Panc1 (cell line): ENCODE measurements around the gene TTLL5. TPM values are rescaled to one million over a fixed set of nuclear protein-coding genes. Genes with fewer than 3 reads are reported as not detected.

Experiments
- ATAC-seq: fragments of 200-7000 bp; cut with Tn5 transposase; 2 replicates; pipeline ENCODE4 v1.9.1; 2020; ENCODE audit warnings: mild to moderate bottlenecking, moderate library complexity
- BruUV-seq: library from RNA; stranded (reverse); fragments of 400-500 nt; replicated peaks from 2 replicates; lab custom pipeline; 2021; lab: Mats Ljungman, UMichigan
- CTCF ChIA-PET: fragments of 300-600 bp; sonication (Branson Sonifier 250); formaldehyde crosslinking; loops from one replicate; lab custom pipeline; 2022; ENCODE audit warnings: antibody characterized with exemption; lab: Charles Lee
- POLR2A ChIA-PET: fragments of 300-600 bp; sonication (Branson Sonifier 250); formaldehyde crosslinking; loops from one replicate; lab custom pipeline; 2022; ENCODE audit warnings: antibody characterized with exemption; lab: Charles Lee
- DNase-seq: peaks from one replicate; pipeline ENCODE4 v3.0.0-alpha.2; 2010; ENCODE audit warnings: low read depth, low spot score
- H3K27ac ChIP-seq: 2 replicates; pipeline ENCODE4 v1.5.1; 2011; ENCODE audit warnings: mild to moderate bottlenecking, low read length, inconsistent platforms
- H3K27me3 ChIP-seq: fragments of 200-500 bp; sonication (Bioruptor generic); 2 replicates; pipeline ENCODE4 v1.6.0; 2014; ENCODE audit warnings: low read length, inconsistent platforms; ENCODE audit not compliant: control insufficient read depth, insufficient read depth
- H3K36me3 ChIP-seq: fragments of 200-500 bp; sonication (Bioruptor generic); 2 replicates; pipeline ENCODE4 v1.5.1; 2014; ENCODE audit warnings: inconsistent platforms, mild to moderate bottlenecking, low read length, moderate library complexity; ENCODE audit not compliant: control insufficient read depth, insufficient read depth
- H3K4me1 ChIP-seq: 2 replicates; pipeline ENCODE4 v1.5.1; 2011; ENCODE audit warnings: inconsistent platforms, mild to moderate bottlenecking, low read length, moderate library complexity; ENCODE audit not compliant: control insufficient read depth, insufficient read depth
- H3K4me3 ChIP-seq, 2 experiments: 2 replicates each; pipeline ENCODE4 v1.5.1; 2011 to 2012; ENCODE audit warnings: low read depth in 2 of 2, low read length in 2 of 2, mild to moderate bottlenecking in 2 of 2, inconsistent platforms in 1 of 2, moderate library complexity in 1 of 2
- H3K9me3 ChIP-seq: fragments of 200-500 bp; sonication (Bioruptor generic); 2 replicates; pipeline ENCODE4 v1.5.1; 2014; ENCODE audit warnings: low read depth, mild to moderate bottlenecking, inconsistent platforms, low read length, moderate library complexity; ENCODE audit not compliant: control insufficient read depth, insufficient read depth
- POLR2AphosphoS5 ChIP-seq: IDR thresholded peaks from 2 replicates; pipeline ENCODE4 v1.6.1; 2012; ENCODE audit warnings: mild to moderate bottlenecking, low read depth, low read length, moderate library complexity
- REST ChIP-seq, 2 experiments: IDR thresholded peaks; 2 replicates each; pipeline ENCODE4 v1.6.1; 2011 to 2012; ENCODE audit warnings: low read depth in 2 of 2, control low read depth in 1 of 2, low read length in 1 of 2, mild to moderate bottlenecking in 1 of 2, moderate library complexity in 1 of 2; ENCODE audit not compliant: insufficient read depth in 1 of 2
- SIN3A ChIP-seq: IDR thresholded peaks from 2 replicates; pipeline ENCODE4 v1.6.1; 2012; ENCODE audit warnings: low read depth, mild to moderate bottlenecking, low read length, moderate library complexity, borderline replicate concordance; ENCODE audit not compliant: insufficient read depth
- TCF7L2 ChIP-seq: IDR thresholded peaks from 2 replicates; pipeline ENCODE4 v1.6.1; 2011; ENCODE audit warnings: mild to moderate bottlenecking, low read depth, low read length, inconsistent platforms
- in situ Hi-C: cut with HindIII; loops from 2 replicates; pipeline ENCODE4 v1.10.0; 2016; ENCODE audit warnings: low sequenced_read_pairs, low pct_unique_long_range_greater_than_20kb
- intact Hi-C: fragments of 100-400 bp; cut with micrococcal nuclease; formaldehyde crosslinking; loops from one replicate; pipeline ENCODE4 v1.10.0; 2022; ENCODE audit not compliant: unreplicated experiment
- total RNA-seq: library from RNA; stranded (reverse); gene quantifications from one replicate; pipeline ENCODE4 v1.2.1, GENCODE V29; 2021; ENCODE audit not compliant: unreplicated experiment
- TF ChIP-seq, protein P1 (sequence below): fragments of 450-650 bp; IDR thresholded peaks from 2 replicates; pipeline ENCODE4 v1.5.1; 2017; ENCODE audit warnings: mild to moderate bottlenecking

Gene TTLL5
- total RNA-seq, 1 experiment from 2014 or later: 23.5 TPM

GRCh38 chr14:75727124-75727523, 66.1 kb downstream of the TTLL5 start:
- Histone ChIP-seq H3K4me3 (no peak overlapping the region), H3K4me1 (no peaks in the 10 kb centered on the region), H3K27me3 (no peaks in the 10 kb centered on the region), H3K36me3 (no peaks in the 10 kb centered on the region; the same call in 1 of the 2 replicates), H3K27ac (no peak overlapping the region), H3K9me3 (no peaks in the 10 kb centered on the region; the same call in 1 of the 2 replicates)
- in situ Hi-C loops: no loop called here
- no peak for TF ChIP-seq TCF7L2
- no peak for TF ChIP-seq REST (IDR thresholded peaks at IDR 0.05; ENCODE audit: insufficient read depth in 1 of 2, low read depth in 2 of 2, low read length in 1 of 2)
- TF ChIP-seq SIN3A: no peak
- no peak for TF ChIP-seq POLR2AphosphoS5
- TF ChIP-seq, protein P1, sequence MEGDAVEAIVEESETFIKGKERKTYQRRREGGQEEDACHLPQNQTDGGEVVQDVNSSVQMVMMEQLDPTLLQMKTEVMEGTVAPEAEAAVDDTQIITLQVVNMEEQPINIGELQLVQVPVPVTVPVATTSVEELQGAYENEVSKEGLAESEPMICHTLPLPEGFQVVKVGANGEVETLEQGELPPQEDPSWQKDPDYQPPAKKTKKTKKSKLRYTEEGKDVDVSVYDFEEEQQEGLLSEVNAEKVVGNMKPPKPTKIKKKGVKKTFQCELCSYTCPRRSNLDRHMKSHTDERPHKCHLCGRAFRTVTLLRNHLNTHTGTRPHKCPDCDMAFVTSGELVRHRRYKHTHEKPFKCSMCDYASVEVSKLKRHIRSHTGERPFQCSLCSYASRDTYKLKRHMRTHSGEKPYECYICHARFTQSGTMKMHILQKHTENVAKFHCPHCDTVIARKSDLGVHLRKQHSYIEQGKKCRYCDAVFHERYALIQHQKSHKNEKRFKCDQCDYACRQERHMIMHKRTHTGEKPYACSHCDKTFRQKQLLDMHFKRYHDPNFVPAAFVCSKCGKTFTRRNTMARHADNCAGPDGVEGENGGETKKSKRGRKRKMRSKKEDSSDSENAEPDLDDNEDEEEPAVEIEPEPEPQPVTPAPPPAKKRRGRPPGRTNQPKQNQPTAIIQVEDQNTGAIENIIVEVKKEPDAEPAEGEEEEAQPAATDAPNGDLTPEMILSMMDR: no peak
- ChIA-PET POLR2A (no interaction called here), CTCF (no interaction called here)
- ATAC-seq (no peak), DNase-seq (no peak)
- BruUV-seq: no TSS peak
- intact Hi-C loops: no loop called here

GRCh38 chr14:75732888-75733287, 71.8 kb downstream of the TTLL5 start:
- Histone ChIP-seq H3K4me3 (no peak overlapping the region), H3K27ac (no peak overlapping the region), H3K27me3 (no peaks in the 10 kb centered on the region), H3K9me3 (no peaks in the 10 kb centered on the region), H3K36me3 (no peaks in the 10 kb centered on the region), H3K4me1 (no peaks in the 10 kb centered on the region)
- intact Hi-C loops (no loop called here), in situ Hi-C loops (no loop called here)
- POLR2A ChIA-PET: no interaction called here
- no peak for ATAC-seq
- CTCF ChIA-PET: no interaction called here
- TF ChIP-seq, protein P1: no peak
- TF ChIP-seq POLR2AphosphoS5 (no peak), TCF7L2 (no peak), SIN3A (no peak), REST (IDR thresholded peaks at IDR 0.05; ENCODE audit: insufficient read depth in 1 of 2, low read depth in 2 of 2, low read length in 1 of 2) (no peak)
- DNase-seq: no peak
- no TSS peak for BruUV-seq
